Astrocyte (in vitro differentiated cells and primary cell): ENCODE data around the gene JAKMIP1. TPM values are rescaled to one million over a fixed set of nuclear protein-coding genes. Genes with fewer than 3 reads are reported as not detected.

ENCODE experiments used
- DNase-seq: peaks from one replicate; pipeline ENCODE4 v3.0.0-alpha.2; 2010; ENCODE audit warnings: low read depth
- FAIRE-seq: peaks from 2 replicates; lab custom pipeline; 2011; peaks lifted over from hg19 to GRCh38; lab: Jason Lieb, UNC
- H2AFZ ChIP-seq: 2 replicates; pipeline ENCODE4 v1.6.0; 2012; ENCODE audit warnings: low read depth, low read length, inconsistent platforms
- H3K27ac ChIP-seq: 2 replicates; pipeline ENCODE4 v1.5.1; 2011; ENCODE audit warnings: low read depth, low read length, inconsistent platforms
- H3K27me3 ChIP-seq: 2 replicates; pipeline ENCODE4 v1.6.0; 2011; ENCODE audit warnings: low read length, inconsistent platforms; ENCODE audit not compliant: insufficient read depth
- H3K36me3 ChIP-seq: 2 replicates; pipeline ENCODE4 v1.5.1; 2011; ENCODE audit warnings: low read length, inconsistent platforms; ENCODE audit not compliant: insufficient read depth
- H3K4me1 ChIP-seq: 2 replicates; pipeline ENCODE4 v1.5.1; 2011; ENCODE audit warnings: low read length, inconsistent platforms; ENCODE audit not compliant: insufficient read depth
- H3K4me2 ChIP-seq: 2 replicates; pipeline ENCODE4 v1.6.0; 2012; ENCODE audit warnings: low read length, inconsistent platforms
- H3K4me3 ChIP-seq: 2 replicates; pipeline ENCODE4 v1.5.1; 2011; ENCODE audit warnings: low read depth, mild to moderate bottlenecking, low read length, inconsistent platforms; ENCODE audit not compliant: insufficient read depth
- H3K79me2 ChIP-seq: 2 replicates; pipeline ENCODE4 v1.6.0; 2012; ENCODE audit warnings: mild to moderate bottlenecking, low read length, inconsistent platforms; ENCODE audit not compliant: insufficient read depth
- H3K9ac ChIP-seq: 2 replicates; pipeline ENCODE4 v1.6.0; 2012; ENCODE audit warnings: mild to moderate bottlenecking, low read length, inconsistent platforms
- H3K9me3 ChIP-seq: 2 replicates; pipeline ENCODE4 v1.5.1; 2012; ENCODE audit warnings: low read depth, mild to moderate bottlenecking, low read length, inconsistent platforms; ENCODE audit not compliant: insufficient read depth
- H4K20me1 ChIP-seq: 2 replicates; pipeline ENCODE4 v1.6.0; 2012; ENCODE audit warnings: low read length, inconsistent platforms; ENCODE audit not compliant: insufficient read depth
- H3K27ac Mint-ChIP-seq: one replicate; pipeline ENCODE4 v1.8.0; 2021; ENCODE audit warnings: mild to moderate bottlenecking, mixed read lengths; ENCODE audit not compliant: unreplicated experiment
- H3K27me3 Mint-ChIP-seq: one replicate; pipeline ENCODE4 v1.8.0; 2021; ENCODE audit warnings: low read depth, mixed read lengths; ENCODE audit not compliant: unreplicated experiment
- H3K36me3 Mint-ChIP-seq: one replicate; pipeline ENCODE4 v1.8.0; 2021; ENCODE audit warnings: low read depth, mixed read lengths; ENCODE audit not compliant: unreplicated experiment
- H3K4me1 Mint-ChIP-seq: one replicate; pipeline ENCODE4 v1.8.0; 2021; ENCODE audit warnings: low read depth, mixed read lengths; ENCODE audit not compliant: unreplicated experiment
- H3K4me3 Mint-ChIP-seq: one replicate; pipeline ENCODE4 v1.8.0; 2021; ENCODE audit warnings: mild to moderate bottlenecking, moderate library complexity, mixed read lengths; ENCODE audit not compliant: unreplicated experiment
- H3K9me3 Mint-ChIP-seq: one replicate; pipeline ENCODE4 v1.8.0; 2021; ENCODE audit warnings: mild to moderate bottlenecking, mixed read lengths; ENCODE audit not compliant: unreplicated experiment
- EZH2 ChIP-seq: IDR thresholded peaks from 2 replicates; pipeline ENCODE4 v1.6.1; 2012; ENCODE audit warnings: mild to moderate bottlenecking, low read length, inconsistent platforms; ENCODE audit not compliant: insufficient read depth
- total RNA-seq: library from RNA; stranded (reverse); gene quantifications from 2 replicates; pipeline ENCODE4 v1.2.1, GENCODE V29; 2021
- TF ChIP-seq, protein P1 (sequence below): IDR thresholded peaks from 2 replicates; pipeline ENCODE4 v1.5.1; 2011; ENCODE audit warnings: low read depth, mild to moderate bottlenecking, inconsistent platforms, low read length, moderate library complexity; ENCODE audit not compliant: insufficient read depth

The JAKMIP1 gene
- total RNA-seq, 1 donor from 2014 or later, result 0.50 TPM

DNA sequence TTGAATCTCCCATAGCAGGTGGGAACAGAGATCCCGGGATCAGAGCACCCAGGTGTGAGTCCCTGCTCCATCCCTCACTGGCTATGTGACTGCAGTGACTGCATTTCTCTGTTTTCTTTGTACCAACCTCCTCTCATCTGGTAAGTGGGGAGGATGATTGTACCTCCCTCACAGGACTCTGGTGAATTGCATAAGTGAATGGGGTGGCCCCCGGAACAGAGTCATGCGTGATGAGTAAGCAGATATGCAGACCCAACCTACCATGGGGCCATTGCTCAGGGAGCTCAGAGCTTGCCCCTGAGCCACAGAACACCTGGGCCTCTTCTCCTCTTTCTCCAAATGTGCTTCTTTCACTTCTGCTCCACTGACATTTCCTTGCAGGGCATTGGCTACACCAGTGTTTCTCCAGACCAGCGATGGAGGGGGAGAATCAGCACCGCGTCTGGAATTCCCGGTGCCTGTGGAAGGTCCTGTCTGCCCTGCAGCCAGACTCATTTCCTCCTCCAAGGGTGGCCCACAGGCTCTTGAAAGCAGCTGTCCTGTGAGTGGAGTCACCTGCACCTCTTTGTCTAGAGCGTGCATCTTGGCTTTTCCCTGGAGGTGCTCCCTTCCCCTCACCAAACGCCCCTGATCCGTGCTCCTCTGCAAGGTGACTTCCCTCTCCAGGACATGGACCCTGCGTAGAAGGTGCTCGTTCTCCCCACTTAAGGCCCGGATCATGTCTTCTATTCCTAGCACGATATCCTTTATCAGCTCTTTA, 212.1 kb downstream of the JAKMIP1 start:
- H3K4me2 ChIP-seq, result no peak overlapping the region
- H3K9me3 ChIP-seq, result no peaks in the 10 kb centered on the region
- no peaks in the 10 kb centered on the region for H3K36me3 ChIP-seq
- Mint-ChIP-seq H3K36me3 (no peaks in the 10 kb centered on the region), H3K27ac (no peak overlapping the region), H3K4me3 (no peak overlapping the region), H3K9me3 (peaks cover 8% of the 10 kb centered on the region), H3K4me1 (no peaks in the 10 kb centered on the region), H3K27me3 (peaks cover 23% of the 10 kb centered on the region)
- no peak for TF ChIP-seq EZH2
- TF ChIP-seq, protein P1, sequence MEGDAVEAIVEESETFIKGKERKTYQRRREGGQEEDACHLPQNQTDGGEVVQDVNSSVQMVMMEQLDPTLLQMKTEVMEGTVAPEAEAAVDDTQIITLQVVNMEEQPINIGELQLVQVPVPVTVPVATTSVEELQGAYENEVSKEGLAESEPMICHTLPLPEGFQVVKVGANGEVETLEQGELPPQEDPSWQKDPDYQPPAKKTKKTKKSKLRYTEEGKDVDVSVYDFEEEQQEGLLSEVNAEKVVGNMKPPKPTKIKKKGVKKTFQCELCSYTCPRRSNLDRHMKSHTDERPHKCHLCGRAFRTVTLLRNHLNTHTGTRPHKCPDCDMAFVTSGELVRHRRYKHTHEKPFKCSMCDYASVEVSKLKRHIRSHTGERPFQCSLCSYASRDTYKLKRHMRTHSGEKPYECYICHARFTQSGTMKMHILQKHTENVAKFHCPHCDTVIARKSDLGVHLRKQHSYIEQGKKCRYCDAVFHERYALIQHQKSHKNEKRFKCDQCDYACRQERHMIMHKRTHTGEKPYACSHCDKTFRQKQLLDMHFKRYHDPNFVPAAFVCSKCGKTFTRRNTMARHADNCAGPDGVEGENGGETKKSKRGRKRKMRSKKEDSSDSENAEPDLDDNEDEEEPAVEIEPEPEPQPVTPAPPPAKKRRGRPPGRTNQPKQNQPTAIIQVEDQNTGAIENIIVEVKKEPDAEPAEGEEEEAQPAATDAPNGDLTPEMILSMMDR, result no peak
- no peaks in the 10 kb centered on the region for H3K79me2 ChIP-seq
- no peak for FAIRE-seq
- DNase-seq, result no peak
- no peaks in the 10 kb centered on the region for H4K20me1 ChIP-seq
- H3K4me3 ChIP-seq, result no peak overlapping the region
- no peak overlapping the region for H3K27ac ChIP-seq
- H3K27me3 ChIP-seq, result no peaks in the 10 kb centered on the region
- no peak overlapping the region for H2AFZ ChIP-seq
- H3K4me1 ChIP-seq, result no peaks in the 10 kb centered on the region
- H3K9ac ChIP-seq, result no peak overlapping the region

DNA sequence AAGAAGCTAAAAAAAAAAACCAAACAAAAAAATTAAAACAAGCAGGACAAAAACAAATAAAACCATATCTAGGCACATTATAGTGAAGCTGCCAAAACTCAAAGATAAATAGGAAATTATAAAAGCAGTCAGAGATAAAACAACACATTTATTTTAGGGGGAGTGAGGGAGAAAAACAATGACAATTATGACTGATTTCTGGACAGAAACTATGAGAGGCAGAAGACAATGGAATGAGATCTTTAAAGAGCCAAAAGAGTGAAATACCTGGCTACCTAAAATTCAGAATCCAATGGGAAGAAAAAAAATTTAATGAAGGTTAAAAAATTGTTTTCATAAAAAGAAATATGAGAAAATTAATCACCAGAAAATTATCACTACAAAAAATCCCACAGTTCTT, 215.5 kb downstream of the JAKMIP1 start:
- H3K9me3 Mint-ChIP-seq, result peaks cover 8% of the 10 kb centered on the region

DNA sequence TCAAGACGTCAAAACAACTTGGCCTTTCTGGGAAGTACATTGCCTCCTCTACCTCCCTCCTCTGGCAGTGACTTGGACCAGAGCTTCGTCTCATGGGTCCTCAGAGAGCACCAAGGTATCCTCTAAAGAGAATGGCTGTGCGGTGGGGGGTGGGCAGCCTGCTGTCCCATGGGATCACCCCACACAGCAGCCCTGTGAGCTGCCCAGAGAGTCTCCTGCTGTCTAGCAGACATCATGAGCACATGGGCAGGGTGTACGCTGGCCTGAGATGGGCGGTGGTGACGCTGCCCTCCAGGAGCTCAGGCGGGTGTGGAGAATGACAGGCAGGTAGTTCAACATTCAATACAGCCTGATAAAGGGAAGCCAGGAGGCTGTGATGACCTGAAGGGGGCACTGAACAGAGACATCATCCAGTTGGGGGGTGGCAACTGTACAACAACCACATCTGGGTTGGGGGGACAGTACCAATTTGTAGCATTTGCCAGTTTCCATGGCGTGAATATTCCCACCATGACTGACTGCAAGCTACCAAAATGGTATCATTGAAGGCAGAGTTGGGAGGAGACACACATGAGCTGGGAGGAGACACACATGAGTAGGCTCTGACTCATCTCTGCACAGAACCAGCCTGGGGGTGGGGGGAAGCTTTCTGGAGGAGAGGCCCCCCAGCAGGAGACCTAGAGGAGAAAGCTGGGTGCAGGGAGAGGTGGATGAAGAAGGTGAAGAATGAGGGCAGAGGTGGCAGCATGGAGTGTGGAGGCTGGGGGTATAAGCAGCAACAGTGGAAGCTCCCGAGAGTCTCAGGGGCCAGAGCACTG, 218.0 kb downstream of the JAKMIP1 start:
- Histone ChIP-seq H3K79me2 (no peaks in the 10 kb centered on the region), H3K4me3 (no peak overlapping the region), H2AFZ (no peak overlapping the region), H3K9me3 (peaks cover 3% of the 10 kb centered on the region), H4K20me1 (no peaks in the 10 kb centered on the region), H3K9ac (no peak overlapping the region), H3K27ac (no peak overlapping the region), H3K4me1 (no peaks in the 10 kb centered on the region), H3K4me2 (no peak overlapping the region), H3K27me3 (peaks cover 2% of the 10 kb centered on the region), H3K36me3 (no peaks in the 10 kb centered on the region)
- Mint-ChIP-seq H3K36me3 (no peaks in the 10 kb centered on the region), H3K27me3 (peaks cover 21% of the 10 kb centered on the region), H3K9me3 (peaks cover 8% of the 10 kb centered on the region), H3K27ac (no peak overlapping the region), H3K4me3 (no peak overlapping the region), H3K4me1 (peaks cover 6% of the 10 kb centered on the region)
- no peak for FAIRE-seq
- no peak for DNase-seq
- TF ChIP-seq EZH2, result no peak
- TF ChIP-seq, protein P1, result no peak

More for the DNA sequence above, 215.5 kb downstream of the JAKMIP1 start:
- H3K4me3 Mint-ChIP-seq, result no peak overlapping the region
- FAIRE-seq (no peak), DNase-seq (no peak)
- H3K27me3 Mint-ChIP-seq, result peaks cover 20% of the 10 kb centered on the region
- Histone ChIP-seq H4K20me1 (no peaks in the 10 kb centered on the region), H3K9me3 (peaks cover 3% of the 10 kb centered on the region), H3K36me3 (no peaks in the 10 kb centered on the region), H3K27ac (no peak overlapping the region), H3K27me3 (no peaks in the 10 kb centered on the region), H3K4me1 (no peaks in the 10 kb centered on the region), H2AFZ (no peak overlapping the region), H3K4me3 (no peak overlapping the region), H3K9ac (no peak overlapping the region), H3K4me2 (no peak overlapping the region), H3K79me2 (no peaks in the 10 kb centered on the region)
- peaks cover 6% of the 10 kb centered on the region for H3K4me1 Mint-ChIP-seq
- no peaks in the 10 kb centered on the region for H3K36me3 Mint-ChIP-seq
- TF ChIP-seq EZH2, result no peak
- H3K27ac Mint-ChIP-seq, result no peak overlapping the region
